GM23338 (cell line): ENCODE data around the gene HNRNPF. TPM values are rescaled to one million over a fixed set of nuclear protein-coding genes. Genes with fewer than 3 reads are reported as not detected.

Experiments used
- ATAC-seq: fragments of 200-7000 bp; cut with Tn5 transposase; 3 replicates; pipeline ENCODE4 v1.9.1; 2020
- DNase-seq: peaks from one replicate; pipeline ENCODE4 v3.0.0-alpha.2; 2015; ENCODE audit warnings: low spot score
- H2AFZ ChIP-seq: fragments of 200-600 bp; sonication (generic); 2 replicates; pipeline ENCODE4 v1.8.0; 2016; ENCODE audit warnings: antibody characterized with exemption, mild to moderate bottlenecking, moderate library complexity
- H3F3A ChIP-seq: fragments of 200-600 bp; sonication (generic); replicated peaks from 2 replicates; pipeline ENCODE4 v1.8.0; 2017; ENCODE audit warnings: antibody characterized with exemption, mixed run types, low read depth
- H3K27ac ChIP-seq: fragments of 200-600 bp; sonication (generic); 2 replicates; pipeline ENCODE4 v1.6.1; 2016; ENCODE audit warnings: low read depth
- H3K27me3 ChIP-seq: fragments of 200-600 bp; sonication (generic); 2 replicates; pipeline ENCODE4 v1.8.0; 2016; ENCODE audit warnings: mild to moderate bottlenecking, mixed run types, moderate library complexity; ENCODE audit not compliant: insufficient read depth
- H3K36me3 ChIP-seq: fragments of 200-600 bp; sonication (generic); 2 replicates; pipeline ENCODE4 v1.8.0; 2016; ENCODE audit warnings: mild to moderate bottlenecking; ENCODE audit not compliant: insufficient read depth
- H3K4me1 ChIP-seq: fragments of 200-600 bp; sonication (generic); 2 replicates; pipeline ENCODE4 v1.8.0; 2016; ENCODE audit warnings: mild to moderate bottlenecking, moderate library complexity; ENCODE audit not compliant: insufficient read depth
- H3K4me2 ChIP-seq: fragments of 200-600 bp; sonication (generic); 2 replicates; pipeline ENCODE4 v1.7.1; 2017; ENCODE audit warnings: mixed run types
- H3K4me3 ChIP-seq: fragments of 200-600 bp; sonication (generic); 2 replicates; pipeline ENCODE4 v1.6.1; 2016; ENCODE audit warnings: mixed run types
- H3K79me2 ChIP-seq: fragments of 200-600 bp; sonication (generic); replicated peaks from 2 replicates; pipeline ENCODE4 v1.8.0; 2017; ENCODE audit warnings: mild to moderate bottlenecking; ENCODE audit not compliant: insufficient read depth
- H3K9me2 ChIP-seq: fragments of 200-600 bp; sonication (generic); 2 replicates; pipeline ENCODE4 v1.8.0; 2017; ENCODE audit not compliant: insufficient read depth
- H4K20me1 ChIP-seq: fragments of 200-600 bp; sonication (generic); replicated peaks from 2 replicates; pipeline ENCODE4 v1.8.0; 2017; ENCODE audit warnings: mild to moderate bottlenecking; ENCODE audit not compliant: insufficient read depth
- H3K27ac Mint-ChIP-seq: 2 replicates; pipeline ENCODE4 v1.8.0; 2020; ENCODE audit warnings: inconsistent platforms, mild to moderate bottlenecking, moderate library complexity, mixed read lengths
- H3K27me3 Mint-ChIP-seq: 3 replicates; pipeline ENCODE4 v1.8.0; 2022; ENCODE audit warnings: low read depth, mild to moderate bottlenecking, moderate library complexity, mixed read lengths, inconsistent platforms; ENCODE audit not compliant: insufficient read depth, poor library complexity
- H3K36me3 Mint-ChIP-seq: 3 replicates; pipeline ENCODE4 v1.8.0; 2021; ENCODE audit warnings: low read depth, mild to moderate bottlenecking, inconsistent platforms, moderate library complexity, mixed read lengths
- H3K4me1 Mint-ChIP-seq: 3 replicates; pipeline ENCODE4 v1.8.0; 2020; ENCODE audit warnings: mild to moderate bottlenecking, inconsistent platforms, mixed read lengths
- H3K4me3 Mint-ChIP-seq: 3 replicates; pipeline ENCODE4 v1.8.0; 2021; ENCODE audit warnings: moderate library complexity, mild to moderate bottlenecking, inconsistent platforms, mixed read lengths
- H3K9me3 Mint-ChIP-seq: 3 replicates; pipeline ENCODE4 v1.8.0; 2020; ENCODE audit warnings: moderate library complexity, mild to moderate bottlenecking, inconsistent platforms, mixed read lengths
- EZH2 ChIP-seq: fragments of 200-600 bp; sonication (generic); IDR thresholded peaks from one replicate; pipeline ENCODE4 v1.8.0; 2017; ENCODE audit warnings: antibody characterized with exemption, mild to moderate bottlenecking, low read depth; ENCODE audit not compliant: unreplicated experiment
- JUNB ChIP-seq: IDR thresholded peaks from one replicate; pipeline ENCODE4 v1.6.1; 2016; ENCODE audit warnings: antibody characterized with exemption; ENCODE audit not compliant: unreplicated experiment
- POLR2AphosphoS5 ChIP-seq: IDR thresholded peaks from 2 replicates; pipeline ENCODE4 v1.6.1; 2016; ENCODE audit warnings: antibody characterized with exemption, low read depth
- ZNF331 ChIP-seq: fragments of 250-450 bp; sonication (Bioruptor Pico); IDR thresholded peaks from 2 replicates; pipeline ENCODE4 v1.5.0; 2020; ENCODE audit warnings: low read depth, mild to moderate bottlenecking, moderate library complexity
- polyA plus RNA-seq: library from polyadenylated mRNA; unstranded; fragments of >200 nt; fragmentation: Nextera tagmentation; extraction: Ambion mirVana; gene quantifications from 2 replicates; pipeline ENCODE4 v1.2.1, GENCODE V29; 2016
- total RNA-seq: library from RNA; depleted of rRNA; stranded (reverse); fragments of >200 nt; shearing (Covaris generic); gene quantifications from 2 replicates; pipeline ENCODE4 v1.2.3, GENCODE V29; 2014
- TF ChIP-seq, protein P1 (sequence below): fragments of 250-450 bp; sonication (Bioruptor Pico); IDR thresholded peaks from 2 replicates; pipeline ENCODE4 v1.5.0; 2020; ENCODE audit warnings: mild to moderate bottlenecking, moderate library complexity

The HNRNPF gene
- total and polyA plus RNA-seq, 2 experiments from 2014 or later, result 210 to 378 TPM

DNA sequence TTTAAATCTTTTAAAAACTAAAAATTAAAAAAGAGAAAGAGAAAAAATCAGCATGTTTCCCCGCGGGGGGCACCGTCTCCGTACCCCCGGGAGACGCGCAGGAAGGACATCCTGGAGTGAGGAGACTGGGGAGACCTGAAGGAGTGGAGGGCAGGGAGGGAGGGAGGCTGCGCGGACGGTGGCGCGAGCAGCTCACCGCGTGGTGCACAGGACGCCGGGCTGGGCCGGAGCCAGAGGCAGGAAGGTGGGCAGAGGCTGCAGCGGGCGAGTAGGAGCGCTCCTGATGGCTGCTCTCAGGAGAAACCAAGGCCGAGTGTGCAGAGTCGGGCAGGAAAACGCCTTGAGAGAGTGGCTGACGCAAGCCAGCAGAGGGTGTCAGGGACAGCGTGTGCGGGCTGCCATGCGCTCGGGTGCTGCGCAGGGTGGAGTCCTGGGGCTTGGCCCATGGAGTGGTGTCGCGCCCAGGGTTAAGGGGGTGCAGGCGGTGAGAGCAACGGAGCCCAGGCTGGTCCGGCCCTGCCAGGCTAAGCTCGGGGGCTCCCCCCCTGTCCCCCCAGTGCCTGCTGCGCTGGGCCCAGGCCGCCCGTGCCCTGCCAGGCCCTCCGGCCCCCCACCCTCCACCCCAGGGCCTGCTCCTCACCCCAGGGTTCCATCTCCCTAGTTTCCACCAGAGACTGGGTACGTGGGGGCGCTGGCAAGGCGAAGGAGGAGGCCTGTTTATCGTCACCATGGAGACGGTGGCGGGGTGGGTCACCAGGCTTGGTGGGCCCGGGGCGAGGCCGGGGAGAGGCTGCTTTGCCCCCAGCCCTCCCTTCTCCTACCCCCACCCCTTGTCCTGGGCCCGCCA, 66.5 kb downstream of the HNRNPF start (continued):
- TF ChIP-seq, protein P1, sequence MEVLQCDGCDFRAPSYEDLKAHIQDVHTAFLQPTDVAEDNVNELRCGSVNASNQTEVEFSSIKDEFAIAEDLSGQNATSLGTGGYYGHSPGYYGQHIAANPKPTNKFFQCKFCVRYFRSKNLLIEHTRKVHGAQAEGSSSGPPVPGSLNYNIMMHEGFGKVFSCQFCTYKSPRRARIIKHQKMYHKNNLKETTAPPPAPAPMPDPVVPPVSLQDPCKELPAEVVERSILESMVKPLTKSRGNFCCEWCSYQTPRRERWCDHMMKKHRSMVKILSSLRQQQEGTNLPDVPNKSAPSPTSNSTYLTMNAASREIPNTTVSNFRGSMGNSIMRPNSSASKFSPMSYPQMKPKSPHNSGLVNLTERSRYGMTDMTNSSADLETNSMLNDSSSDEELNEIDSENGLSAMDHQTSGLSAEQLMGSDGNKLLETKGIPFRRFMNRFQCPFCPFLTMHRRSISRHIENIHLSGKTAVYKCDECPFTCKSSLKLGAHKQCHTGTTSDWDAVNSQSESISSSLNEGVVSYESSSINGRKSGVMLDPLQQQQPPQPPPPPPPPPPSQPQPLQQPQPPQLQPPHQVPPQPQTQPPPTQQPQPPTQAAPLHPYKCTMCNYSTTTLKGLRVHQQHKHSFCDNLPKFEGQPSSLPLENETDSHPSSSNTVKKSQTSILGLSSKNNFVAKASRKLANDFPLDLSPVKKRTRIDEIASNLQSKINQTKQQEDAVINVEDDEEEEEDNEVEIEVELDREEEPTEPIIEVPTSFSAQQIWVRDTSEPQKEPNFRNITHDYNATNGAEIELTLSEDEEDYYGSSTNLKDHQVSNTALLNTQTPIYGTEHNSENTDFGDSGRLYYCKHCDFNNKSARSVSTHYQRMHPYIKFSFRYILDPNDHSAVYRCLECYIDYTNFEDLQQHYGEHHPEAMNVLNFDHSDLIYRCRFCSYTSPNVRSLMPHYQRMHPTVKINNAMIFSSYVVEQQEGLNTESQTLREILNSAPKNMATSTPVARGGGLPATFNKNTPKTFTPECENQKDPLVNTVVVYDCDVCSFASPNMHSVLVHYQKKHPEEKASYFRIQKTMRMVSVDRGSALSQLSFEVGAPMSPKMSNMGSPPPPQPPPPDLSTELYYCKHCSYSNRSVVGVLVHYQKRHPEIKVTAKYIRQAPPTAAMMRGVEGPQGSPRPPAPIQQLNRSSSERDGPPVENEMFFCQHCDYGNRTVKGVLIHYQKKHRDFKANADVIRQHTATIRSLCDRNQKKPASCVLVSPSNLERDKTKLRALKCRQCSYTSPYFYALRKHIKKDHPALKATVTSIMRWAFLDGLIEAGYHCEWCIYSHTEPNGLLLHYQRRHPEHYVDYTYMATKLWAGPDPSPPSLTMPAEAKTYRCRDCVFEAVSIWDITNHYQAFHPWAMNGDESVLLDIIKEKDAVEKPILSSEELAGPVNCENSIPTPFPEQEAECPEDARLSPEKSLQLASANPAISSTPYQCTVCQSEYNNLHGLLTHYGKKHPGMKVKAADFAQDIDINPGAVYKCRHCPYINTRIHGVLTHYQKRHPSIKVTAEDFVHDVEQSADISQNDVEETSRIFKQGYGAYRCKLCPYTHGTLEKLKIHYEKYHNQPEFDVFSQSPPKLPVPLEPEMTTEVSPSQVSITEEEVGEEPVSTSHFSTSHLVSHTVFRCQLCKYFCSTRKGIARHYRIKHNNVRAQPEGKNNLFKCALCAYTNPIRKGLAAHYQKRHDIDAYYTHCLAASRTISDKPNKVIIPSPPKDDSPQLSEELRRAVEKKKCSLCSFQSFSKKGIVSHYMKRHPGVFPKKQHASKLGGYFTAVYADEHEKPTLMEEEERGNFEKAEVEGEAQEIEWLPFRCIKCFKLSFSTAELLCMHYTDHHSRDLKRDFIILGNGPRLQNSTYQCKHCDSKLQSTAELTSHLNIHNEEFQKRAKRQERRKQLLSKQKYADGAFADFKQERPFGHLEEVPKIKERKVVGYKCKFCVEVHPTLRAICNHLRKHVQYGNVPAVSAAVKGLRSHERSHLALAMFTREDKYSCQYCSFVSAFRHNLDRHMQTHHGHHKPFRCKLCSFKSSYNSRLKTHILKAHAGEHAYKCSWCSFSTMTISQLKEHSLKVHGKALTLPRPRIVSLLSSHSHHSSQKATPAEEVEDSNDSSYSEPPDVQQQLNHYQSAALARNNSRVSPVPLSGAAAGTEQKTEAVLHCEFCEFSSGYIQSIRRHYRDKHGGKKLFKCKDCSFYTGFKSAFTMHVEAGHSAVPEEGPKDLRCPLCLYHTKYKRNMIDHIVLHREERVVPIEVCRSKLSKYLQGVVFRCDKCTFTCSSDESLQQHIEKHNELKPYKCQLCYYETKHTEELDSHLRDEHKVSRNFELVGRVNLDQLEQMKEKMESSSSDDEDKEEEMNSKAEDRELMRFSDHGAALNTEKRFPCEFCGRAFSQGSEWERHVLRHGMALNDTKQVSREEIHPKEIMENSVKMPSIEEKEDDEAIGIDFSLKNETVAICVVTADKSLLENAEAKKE (CRISPR knock-in tag), result no peak
- TF ChIP-seq JUNB (no peak), ZNF331 (CRISPR knock-in tag) (no peak)

DNA sequence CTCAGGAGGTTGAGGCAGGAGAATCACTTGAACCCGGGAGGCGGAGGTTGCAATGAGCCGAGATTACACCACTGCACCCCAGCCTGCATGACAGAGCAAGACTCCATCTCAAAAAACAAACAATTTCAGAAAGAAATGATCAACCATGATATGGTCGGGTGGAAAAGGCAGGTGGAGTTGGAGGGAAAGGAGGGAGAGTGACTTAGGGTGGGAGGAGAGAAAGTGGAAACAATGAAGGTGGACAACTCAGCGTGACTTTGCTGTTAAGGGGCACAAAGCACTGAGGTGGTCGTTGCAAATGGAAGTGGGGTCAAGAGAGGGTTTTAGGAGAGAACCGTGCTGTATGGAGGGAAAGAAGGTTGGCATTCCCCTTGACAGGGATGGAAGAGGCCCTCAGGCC, 67.5 kb downstream of the HNRNPF start:
- no peak overlapping the region for H2AFZ ChIP-seq
- peaks cover 3% of the 10 kb centered on the region; the same call in 1 of the 2 replicates for H3F3A ChIP-seq
- H3K4me2 ChIP-seq, result no peak overlapping the region
- Mint-ChIP-seq H3K27ac (no peak overlapping the region), H3K9me3 (no peaks in the 10 kb centered on the region), H3K36me3 (no peaks in the 10 kb centered on the region), H3K4me1 (peaks cover 11% of the 10 kb centered on the region), H3K4me3 (no peak overlapping the region), H3K27me3 (peaks cover 17% of the 10 kb centered on the region)
- H3K4me3 ChIP-seq, result no peak overlapping the region
- no peaks in the 10 kb centered on the region for H3K27me3 ChIP-seq
- H3K9me2 ChIP-seq, result no peaks in the 10 kb centered on the region
- no peaks in the 10 kb centered on the region for H3K36me3 ChIP-seq
- ATAC-seq (no peak), DNase-seq (no peak)
- H3K4me1 ChIP-seq, result peaks cover 17% of the 10 kb centered on the region
- H4K20me1 ChIP-seq, result no peaks in the 10 kb centered on the region
- H3K27ac ChIP-seq, result no peak overlapping the region
- no peaks in the 10 kb centered on the region for H3K79me2 ChIP-seq
- TF ChIP-seq, protein P1 (CRISPR knock-in tag), result no peak
- TF ChIP-seq EZH2 (no peak), POLR2AphosphoS5 (no peak)
